ENCODE measurements around the gene LHFPL2. TPM values are rescaled to one million over a fixed set of nuclear protein-coding genes. Genes with fewer than 3 reads are reported as not detected.
A peak's percentile ranks its signal among the peaks of the same experiment; 100 is the strongest.

Gene LHFPL2
- total and polyA plus RNA-seq, 3 experiments from 2014 or later, result 0.20 to 1.2 (median 0.84) TPM

DNA sequence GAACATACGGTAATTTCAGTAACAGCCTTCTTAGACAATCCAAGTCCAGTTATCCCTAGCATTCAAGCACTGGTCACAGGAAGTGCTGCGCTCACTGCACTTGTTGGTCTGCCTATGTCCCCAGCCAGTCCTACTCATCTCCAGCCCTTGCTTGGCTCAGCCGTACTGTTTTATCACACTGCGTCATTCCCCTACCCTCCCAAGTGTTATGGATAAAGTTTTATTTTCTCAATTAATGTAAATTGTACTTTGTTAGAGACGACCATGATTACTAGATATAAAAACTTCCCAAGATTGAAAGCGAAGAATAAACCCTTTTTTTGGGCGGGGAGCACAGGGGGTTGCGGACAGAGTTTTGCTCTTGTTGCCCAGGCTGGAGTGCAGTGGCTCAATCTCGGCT is 49.6 kb downstream of the LHFPL2 start:
- peaks cover 0 to 39% of the 10 kb centered on the region in 2 donors for H3K27me3 Mint-ChIP-seq
- Histone ChIP-seq H3K36me3 (ENCODE audit: insufficient read depth, low read length) (no peaks in the 10 kb centered on the region), H3K4me3 (ENCODE audit: low read length) (no peak overlapping the region), H3K4me1 (ENCODE audit: insufficient read depth, low read length) (no peaks in the 10 kb centered on the region), H3K27ac (ENCODE audit: low read depth, low read length) (no peak overlapping the region), H3K27me3 (ENCODE audit: insufficient read depth, low read length, poor library complexity, severe bottlenecking) (no peaks in the 10 kb centered on the region), H3K9me3 (ENCODE audit: low read length) (no peaks in the 10 kb centered on the region)
- no peak overlapping the region for H3K27ac Mint-ChIP-seq
- ChIA-PET CTCF (no interaction called here), POLR2A (no interaction called here)
- H3K4me3 Mint-ChIP-seq, result no peak overlapping the region
- no peaks in the 10 kb centered on the region for H3K4me1 Mint-ChIP-seq
- no peak for DNase-seq
- no peaks in the 10 kb centered on the region for H3K9me3 Mint-ChIP-seq
- H3K36me3 Mint-ChIP-seq, result no peaks in the 10 kb centered on the region

DNA sequence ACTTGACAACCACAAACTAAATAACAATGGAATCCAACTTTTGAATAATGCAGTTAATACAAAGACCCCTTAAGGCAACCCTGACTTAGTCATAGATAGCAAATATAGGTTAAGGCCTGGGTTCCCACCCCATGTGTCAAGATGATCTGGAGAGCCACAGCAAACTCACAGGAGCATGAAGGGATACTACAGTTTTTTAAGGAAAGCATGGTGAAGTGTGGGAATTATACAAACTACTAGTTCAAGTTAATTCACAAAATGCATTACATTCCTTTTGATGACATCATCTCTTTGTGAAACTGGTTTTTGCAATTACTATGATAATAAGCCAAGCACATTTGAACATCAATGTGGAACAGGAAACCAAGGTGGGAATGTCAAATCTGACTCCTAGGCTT is 50.6 kb downstream of the LHFPL2 start:
- POLR2A ChIA-PET, result no interaction called here
- no peak overlapping the region for H3K27ac Mint-ChIP-seq
- peaks cover 4 to 48% of the 10 kb centered on the region in 2 donors for H3K27me3 Mint-ChIP-seq
- H3K4me3 ChIP-seq (ENCODE audit: low read length), result no peak overlapping the region
- no peaks in the 10 kb centered on the region for H3K36me3 Mint-ChIP-seq
- H3K36me3 ChIP-seq (ENCODE audit: insufficient read depth, low read length), result no peaks in the 10 kb centered on the region
- no peak overlapping the region for H3K4me3 Mint-ChIP-seq
- H3K4me1 Mint-ChIP-seq, result no peaks in the 10 kb centered on the region
- H3K27ac ChIP-seq (ENCODE audit: low read depth, low read length), result no peak overlapping the region
- no peaks in the 10 kb centered on the region for H3K9me3 Mint-ChIP-seq
- H3K4me1 ChIP-seq (ENCODE audit: insufficient read depth, low read length), result no peaks in the 10 kb centered on the region
- no peak for DNase-seq
- no peaks in the 10 kb centered on the region for H3K27me3 ChIP-seq (ENCODE audit: insufficient read depth, low read length, poor library complexity, severe bottlenecking)
- no peaks in the 10 kb centered on the region for H3K9me3 ChIP-seq (ENCODE audit: low read length)
- CTCF ChIA-PET, result no interaction called here

DNA sequence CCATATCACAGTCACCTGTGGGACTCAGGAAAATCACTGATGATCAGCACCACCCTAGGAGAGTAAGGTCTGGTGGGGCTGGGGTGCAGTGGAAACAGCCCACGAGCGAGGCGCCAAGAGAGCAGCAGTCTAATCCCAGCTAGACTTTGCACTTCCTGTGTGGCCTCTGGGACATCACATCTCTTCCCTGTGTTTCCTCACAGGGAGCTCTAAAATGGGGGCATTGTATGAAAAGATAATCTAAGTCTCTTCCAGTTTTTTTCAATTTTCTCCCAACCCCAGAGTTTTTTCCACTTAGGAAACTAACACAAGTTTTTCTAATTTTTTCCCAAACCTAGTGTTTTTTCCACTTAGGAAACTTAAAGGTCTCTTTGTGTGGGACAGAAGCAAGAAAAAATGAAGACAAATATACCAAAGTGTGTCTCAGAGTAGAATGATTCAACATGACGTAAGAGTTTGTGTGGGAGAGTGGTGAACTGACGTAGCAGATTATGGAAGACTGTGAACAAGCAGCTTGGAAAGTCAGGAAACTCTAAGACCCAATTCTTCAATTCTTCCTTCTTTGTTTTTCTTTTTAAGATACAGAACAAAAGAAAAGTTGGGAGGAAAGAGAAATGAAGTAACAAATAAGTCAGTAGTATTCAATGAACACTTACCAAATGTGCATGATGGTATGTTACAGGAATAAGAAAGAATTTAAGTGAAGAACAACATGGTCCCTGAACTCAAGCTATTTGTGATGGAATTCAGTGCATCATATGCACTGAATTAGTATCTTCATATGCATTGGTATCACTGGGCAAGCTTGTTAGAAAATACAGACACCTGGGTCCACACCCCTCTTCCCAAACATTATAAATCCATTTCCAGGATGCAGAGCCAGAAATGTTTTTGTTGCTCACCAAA is 51.3 kb downstream of the LHFPL2 start:
- Histone ChIP-seq H3K4me1 (ENCODE audit: insufficient read depth, low read length) (no peaks in the 10 kb centered on the region), H3K27ac (ENCODE audit: low read depth, low read length) (no peak overlapping the region), H3K36me3 (ENCODE audit: insufficient read depth, low read length) (no peaks in the 10 kb centered on the region), H3K27me3 (ENCODE audit: insufficient read depth, low read length, poor library complexity, severe bottlenecking) (no peaks in the 10 kb centered on the region), H3K4me3 (ENCODE audit: low read length) (no peak overlapping the region), H3K9me3 (ENCODE audit: low read length) (no peaks in the 10 kb centered on the region)
- CTCF ChIA-PET, result no interaction called here
- Mint-ChIP-seq H3K36me3 (no peaks in the 10 kb centered on the region), H3K4me3 (no peak overlapping the region), H3K27ac (no peak overlapping the region), H3K27me3 (peaks cover 4 to 45% of the 10 kb centered on the region in 2 donors), H3K4me1 (no peaks in the 10 kb centered on the region), H3K9me3 (no peaks in the 10 kb centered on the region)
- DNase-seq, result no peak
- POLR2A ChIA-PET, result no interaction called here

DNA sequence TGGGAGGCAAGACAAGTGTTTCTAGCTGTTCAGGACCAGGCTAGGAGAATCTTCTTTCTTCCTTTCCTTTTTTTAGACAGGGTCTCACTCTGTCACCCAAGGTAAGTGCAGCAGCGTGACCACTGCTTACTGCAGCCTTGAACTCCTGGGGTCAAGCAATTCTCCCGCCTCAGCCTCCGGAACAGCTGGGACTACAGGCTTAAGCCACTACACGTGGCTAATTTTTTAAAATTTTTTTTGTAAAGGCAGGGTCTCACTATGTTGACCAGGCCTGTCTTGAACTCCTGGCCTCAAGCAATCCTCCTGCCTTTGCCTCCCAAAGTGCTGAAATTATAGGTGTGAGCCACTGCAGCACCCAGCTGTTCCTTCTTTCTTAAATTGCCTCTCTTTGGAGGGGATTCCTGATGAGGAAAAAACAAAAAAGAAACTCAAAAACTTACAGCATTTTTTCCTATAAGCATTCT is 53.1 kb downstream of the LHFPL2 start:
- Mint-ChIP-seq H3K27me3 (peaks cover 12 to 42% of the 10 kb centered on the region in 2 donors), H3K4me1 (no peaks in the 10 kb centered on the region), H3K27ac (no peak overlapping the region), H3K36me3 (no peaks in the 10 kb centered on the region), H3K9me3 (no peaks in the 10 kb centered on the region), H3K4me3 (no peak overlapping the region)
- Histone ChIP-seq H3K9me3 (ENCODE audit: low read length) (no peaks in the 10 kb centered on the region), H3K36me3 (ENCODE audit: insufficient read depth, low read length) (no peaks in the 10 kb centered on the region), H3K4me3 (ENCODE audit: low read length) (no peak overlapping the region), H3K4me1 (ENCODE audit: insufficient read depth, low read length) (no peaks in the 10 kb centered on the region), H3K27ac (ENCODE audit: low read depth, low read length) (no peak overlapping the region), H3K27me3 (ENCODE audit: insufficient read depth, low read length, poor library complexity, severe bottlenecking) (no peaks in the 10 kb centered on the region)
- POLR2A ChIA-PET, result no interaction called here
- DNase-seq, result no peak
- CTCF ChIA-PET, result no interaction called here

DNA sequence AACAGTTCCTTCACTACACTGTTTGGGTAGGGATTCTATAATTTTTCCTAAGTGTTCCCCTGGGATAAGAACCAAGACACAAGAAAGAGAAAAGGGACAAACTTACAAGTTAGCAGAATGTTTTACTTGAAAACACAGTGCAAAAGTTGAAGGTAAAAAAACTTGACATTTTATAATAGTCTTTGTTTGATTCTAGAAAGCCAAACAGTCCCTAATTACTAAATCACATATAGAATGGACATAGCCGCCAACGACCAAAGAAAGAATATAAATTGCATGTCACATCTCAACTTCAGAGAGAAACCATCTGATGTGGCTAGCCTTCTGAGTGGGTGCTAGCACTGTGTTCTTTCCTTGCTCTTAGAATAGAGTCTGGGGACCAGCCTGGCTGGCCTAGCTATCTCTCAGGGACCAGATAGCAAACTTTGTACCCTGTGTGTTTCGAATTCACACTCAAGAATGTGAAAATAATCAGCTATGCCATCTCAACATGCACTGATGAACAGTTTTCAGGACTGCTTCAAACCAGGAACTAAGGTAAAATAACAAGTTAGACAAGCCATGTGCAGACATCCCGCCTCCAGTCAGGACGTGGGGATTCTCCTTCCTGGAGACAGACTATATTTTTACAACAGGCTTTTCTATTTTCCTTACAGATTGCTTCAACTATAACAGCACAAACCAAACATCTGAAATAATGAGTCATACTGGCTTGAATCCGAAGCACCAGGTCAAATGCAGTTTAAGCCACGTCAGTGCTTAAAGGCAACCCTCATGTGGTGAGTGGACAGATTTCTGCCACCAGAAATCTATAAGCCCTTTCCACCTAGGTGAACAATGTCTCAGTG is 53.7 kb downstream of the LHFPL2 start:
- no peaks in the 10 kb centered on the region for H3K36me3 Mint-ChIP-seq
- peak overlapping the region in 1 of 8 donors; percentile 30 for H3K27ac Mint-ChIP-seq
- no peak overlapping the region for H3K4me3 Mint-ChIP-seq
- peaks cover 12 to 45% of the 10 kb centered on the region in 2 donors for H3K27me3 Mint-ChIP-seq
- ChIA-PET POLR2A (no interaction called here), CTCF (no interaction called here)
- Histone ChIP-seq H3K4me1 (ENCODE audit: insufficient read depth, low read length) (no peaks in the 10 kb centered on the region), H3K9me3 (ENCODE audit: low read length) (no peaks in the 10 kb centered on the region), H3K27me3 (ENCODE audit: insufficient read depth, low read length, poor library complexity, severe bottlenecking) (no peaks in the 10 kb centered on the region), H3K4me3 (ENCODE audit: low read length) (no peak overlapping the region), H3K27ac (ENCODE audit: low read depth, low read length) (no peak overlapping the region), H3K36me3 (ENCODE audit: insufficient read depth, low read length) (no peaks in the 10 kb centered on the region)
- no peaks in the 10 kb centered on the region for H3K4me1 Mint-ChIP-seq
- no peaks in the 10 kb centered on the region for H3K9me3 Mint-ChIP-seq
- DNase-seq, result no peak

DNA sequence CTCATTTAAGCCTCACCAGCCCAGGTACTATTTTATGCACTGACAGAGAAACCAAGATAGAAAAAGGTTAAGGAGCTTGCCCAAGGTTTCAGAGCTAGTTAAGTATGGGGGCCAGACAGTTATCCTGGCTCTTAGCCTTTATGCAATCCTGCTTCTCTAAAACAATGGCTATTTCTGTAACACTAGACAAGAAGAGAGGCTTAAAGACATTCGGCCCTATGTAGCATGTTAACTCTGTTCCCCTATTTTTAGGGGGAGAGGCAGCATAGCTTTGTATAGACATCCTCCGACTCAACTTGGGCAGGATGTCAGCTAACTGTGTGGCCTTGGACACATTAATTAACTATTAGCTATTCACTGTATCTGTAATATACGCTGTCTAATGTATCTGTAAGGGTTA is 54.6 kb downstream of the LHFPL2 start:
- no peaks in the 10 kb centered on the region for H3K36me3 ChIP-seq (ENCODE audit: insufficient read depth, low read length)
- CTCF ChIA-PET, result no interaction called here
- H3K27ac Mint-ChIP-seq, result no peak overlapping the region
- POLR2A ChIA-PET, result no interaction called here
- H3K4me1 Mint-ChIP-seq, result no peaks in the 10 kb centered on the region
- no peaks in the 10 kb centered on the region for H3K9me3 Mint-ChIP-seq
- H3K4me3 Mint-ChIP-seq, result no peak overlapping the region
- H3K4me1 ChIP-seq (ENCODE audit: insufficient read depth, low read length), result no peaks in the 10 kb centered on the region
- no peaks in the 10 kb centered on the region for H3K36me3 Mint-ChIP-seq
- H3K9me3 ChIP-seq (ENCODE audit: low read length), result no peaks in the 10 kb centered on the region
- H3K4me3 ChIP-seq (ENCODE audit: low read length), result no peak overlapping the region
- H3K27me3 ChIP-seq (ENCODE audit: insufficient read depth, low read length, poor library complexity, severe bottlenecking), result no peaks in the 10 kb centered on the region
- peaks cover 12 to 41% of the 10 kb centered on the region in 2 donors for H3K27me3 Mint-ChIP-seq
- no peak overlapping the region for H3K27ac ChIP-seq (ENCODE audit: low read depth, low read length)
- no peak for DNase-seq

DNA sequence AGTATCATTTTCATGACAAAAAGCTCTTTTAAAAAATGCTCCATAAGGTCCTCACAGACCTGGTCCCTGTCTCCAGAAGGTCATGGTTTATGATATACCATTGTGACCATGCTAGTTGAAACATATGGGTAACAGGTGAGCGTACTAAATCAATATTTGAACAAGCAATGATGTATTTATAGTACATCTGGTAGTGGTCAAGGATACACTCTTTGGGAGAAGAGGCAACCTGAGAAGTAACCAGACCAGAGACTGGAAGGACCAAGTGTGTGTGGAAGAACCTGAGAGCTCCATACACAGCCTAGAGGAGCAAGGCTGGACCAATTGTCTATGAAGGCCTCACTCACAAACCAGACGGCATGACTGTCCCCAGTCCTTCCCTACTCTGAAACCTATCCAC is 55.1 kb downstream of the LHFPL2 start:
- Mint-ChIP-seq H3K27ac (no peak overlapping the region), H3K4me3 (no peak overlapping the region), H3K27me3 (peaks cover 12 to 42% of the 10 kb centered on the region in 2 donors), H3K4me1 (no peaks in the 10 kb centered on the region), H3K9me3 (no peaks in the 10 kb centered on the region), H3K36me3 (no peaks in the 10 kb centered on the region)
- Histone ChIP-seq H3K27me3 (ENCODE audit: insufficient read depth, low read length, poor library complexity, severe bottlenecking) (no peaks in the 10 kb centered on the region), H3K4me3 (ENCODE audit: low read length) (no peak overlapping the region), H3K36me3 (ENCODE audit: insufficient read depth, low read length) (no peaks in the 10 kb centered on the region), H3K9me3 (ENCODE audit: low read length) (no peaks in the 10 kb centered on the region), H3K27ac (ENCODE audit: low read depth, low read length) (no peak overlapping the region), H3K4me1 (ENCODE audit: insufficient read depth, low read length) (no peaks in the 10 kb centered on the region)
- ChIA-PET POLR2A (no interaction called here), CTCF (no interaction called here)
- no peak for DNase-seq

DNA sequence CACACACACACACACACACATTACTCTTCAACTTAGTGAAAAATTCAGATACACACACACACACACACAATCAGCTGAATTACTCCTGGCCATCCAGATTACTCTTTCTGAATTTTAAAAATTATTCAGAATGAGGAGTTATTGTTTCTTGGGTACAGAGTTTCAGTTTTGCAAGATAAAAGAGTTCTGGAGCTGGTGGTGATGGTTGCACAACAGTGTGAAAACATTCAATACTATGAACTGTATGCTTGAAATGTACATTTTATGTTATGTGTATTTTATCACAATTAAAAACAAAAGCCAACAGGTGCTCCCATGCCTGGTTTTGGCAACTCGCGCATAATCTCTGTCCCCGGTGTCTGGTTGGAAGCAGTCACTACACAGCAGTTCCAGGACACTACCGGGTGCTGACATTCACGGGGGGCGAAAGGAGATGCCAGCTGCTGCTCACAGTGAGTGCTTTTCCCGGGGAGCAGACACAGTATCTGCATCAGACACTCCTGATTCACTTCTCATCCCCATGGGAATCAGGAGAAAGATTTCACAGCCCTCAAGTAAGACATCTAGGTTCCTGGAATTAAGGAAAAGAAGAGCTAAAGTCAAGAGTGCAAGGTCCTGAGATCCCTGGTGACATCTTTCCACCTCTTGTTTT is 55.7 kb downstream of the LHFPL2 start:
- Mint-ChIP-seq H3K36me3 (no peaks in the 10 kb centered on the region), H3K27ac (no peak overlapping the region), H3K9me3 (no peaks in the 10 kb centered on the region), H3K4me1 (no peaks in the 10 kb centered on the region), H3K27me3 (peaks cover 12 to 48% of the 10 kb centered on the region in 2 donors), H3K4me3 (no peak overlapping the region)
- no peaks in the 10 kb centered on the region for H3K36me3 ChIP-seq (ENCODE audit: insufficient read depth, low read length)
- no peak for DNase-seq
- ChIA-PET POLR2A (no interaction called here), CTCF (no interaction called here)
- no peak overlapping the region for H3K27ac ChIP-seq (ENCODE audit: low read depth, low read length)
- no peaks in the 10 kb centered on the region for H3K9me3 ChIP-seq (ENCODE audit: low read length)
- no peak overlapping the region for H3K4me3 ChIP-seq (ENCODE audit: low read length)
- H3K27me3 ChIP-seq (ENCODE audit: insufficient read depth, low read length, poor library complexity, severe bottlenecking), result no peaks in the 10 kb centered on the region
- H3K4me1 ChIP-seq (ENCODE audit: insufficient read depth, low read length), result no peaks in the 10 kb centered on the region
